Measurements from ENCODE around the gene ASGR2.

ASGR2 gene

DNA sequence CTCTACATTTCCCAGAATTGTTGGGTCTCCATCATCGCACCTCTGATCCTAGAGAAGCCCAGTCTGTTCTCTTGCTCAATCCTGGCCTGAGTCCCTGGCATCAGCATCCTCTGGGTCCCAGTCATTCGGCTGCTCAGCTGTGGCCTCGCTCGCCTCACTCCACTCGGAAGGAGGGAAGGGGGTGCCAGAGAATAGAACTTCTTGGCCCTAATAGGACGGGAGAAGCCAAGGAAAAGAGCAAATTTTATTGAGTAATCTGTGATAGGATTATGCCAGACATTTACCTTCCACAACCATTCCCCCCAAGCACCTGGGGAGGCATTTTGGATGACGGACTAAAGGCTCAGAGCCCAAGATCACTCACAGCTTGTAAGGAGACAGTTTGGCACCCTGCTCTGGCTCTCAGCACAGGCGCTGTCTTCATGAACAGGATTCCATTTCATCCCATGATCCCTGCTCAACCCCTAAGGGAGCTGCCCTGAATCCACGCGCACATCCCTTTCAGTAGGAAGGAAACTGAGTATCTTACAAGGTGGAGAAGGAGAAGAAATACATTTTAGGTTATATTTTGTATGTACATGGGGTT lies 34.1 kb downstream of the ASGR2 start:
- no peak overlapping the region for H3K4me3 ChIP-seq (ENCODE audit: low read depth in 1 of 2, low read length in 2 of 2)
- H2AFZ ChIP-seq (ENCODE audit: low read depth, low read length), result no peak overlapping the region
- no peaks in the 10 kb centered on the region for H3K36me3 ChIP-seq (ENCODE audit: insufficient read depth, low read length)
- H4K20me1 ChIP-seq (ENCODE audit: insufficient read depth, low read length), result no peaks in the 10 kb centered on the region
- no peak overlapping the region for H3K4me2 ChIP-seq (ENCODE audit: insufficient read depth, low read length)
- H3K9me3 ChIP-seq (ENCODE audit: insufficient read depth, low read length, severe bottlenecking), result no peaks in the 10 kb centered on the region
- ATAC-seq (ENCODE audit: insufficient read depth, low read depth), result no peak
- H3K4me1 ChIP-seq (ENCODE audit: insufficient read depth, low read length), result no peaks in the 10 kb centered on the region
- no peak overlapping the region for H3K9ac ChIP-seq (ENCODE audit: low read depth, low read length)
- H3K27me3 ChIP-seq (ENCODE audit: insufficient read depth, low read length, poor library complexity), result no peaks in the 10 kb centered on the region
- H3K27ac ChIP-seq (ENCODE audit: low read length), result no peak overlapping the region
- no peaks in the 10 kb centered on the region for H3K79me2 ChIP-seq (ENCODE audit: insufficient read depth, low read length)
- TF ChIP-seq, protein P1, sequence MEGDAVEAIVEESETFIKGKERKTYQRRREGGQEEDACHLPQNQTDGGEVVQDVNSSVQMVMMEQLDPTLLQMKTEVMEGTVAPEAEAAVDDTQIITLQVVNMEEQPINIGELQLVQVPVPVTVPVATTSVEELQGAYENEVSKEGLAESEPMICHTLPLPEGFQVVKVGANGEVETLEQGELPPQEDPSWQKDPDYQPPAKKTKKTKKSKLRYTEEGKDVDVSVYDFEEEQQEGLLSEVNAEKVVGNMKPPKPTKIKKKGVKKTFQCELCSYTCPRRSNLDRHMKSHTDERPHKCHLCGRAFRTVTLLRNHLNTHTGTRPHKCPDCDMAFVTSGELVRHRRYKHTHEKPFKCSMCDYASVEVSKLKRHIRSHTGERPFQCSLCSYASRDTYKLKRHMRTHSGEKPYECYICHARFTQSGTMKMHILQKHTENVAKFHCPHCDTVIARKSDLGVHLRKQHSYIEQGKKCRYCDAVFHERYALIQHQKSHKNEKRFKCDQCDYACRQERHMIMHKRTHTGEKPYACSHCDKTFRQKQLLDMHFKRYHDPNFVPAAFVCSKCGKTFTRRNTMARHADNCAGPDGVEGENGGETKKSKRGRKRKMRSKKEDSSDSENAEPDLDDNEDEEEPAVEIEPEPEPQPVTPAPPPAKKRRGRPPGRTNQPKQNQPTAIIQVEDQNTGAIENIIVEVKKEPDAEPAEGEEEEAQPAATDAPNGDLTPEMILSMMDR (IDR thresholded peaks at IDR 0.05; ENCODE audit: borderline replicate concordance, extremely low read depth, low read length, poor library complexity, severe bottlenecking), result no peak
- TF ChIP-seq EZH2 (IDR thresholded peaks at IDR 0.05; ENCODE audit: borderline replicate concordance, low read depth, low read length, severe bottlenecking), result no peak
- no peak for DNase-seq

DNA sequence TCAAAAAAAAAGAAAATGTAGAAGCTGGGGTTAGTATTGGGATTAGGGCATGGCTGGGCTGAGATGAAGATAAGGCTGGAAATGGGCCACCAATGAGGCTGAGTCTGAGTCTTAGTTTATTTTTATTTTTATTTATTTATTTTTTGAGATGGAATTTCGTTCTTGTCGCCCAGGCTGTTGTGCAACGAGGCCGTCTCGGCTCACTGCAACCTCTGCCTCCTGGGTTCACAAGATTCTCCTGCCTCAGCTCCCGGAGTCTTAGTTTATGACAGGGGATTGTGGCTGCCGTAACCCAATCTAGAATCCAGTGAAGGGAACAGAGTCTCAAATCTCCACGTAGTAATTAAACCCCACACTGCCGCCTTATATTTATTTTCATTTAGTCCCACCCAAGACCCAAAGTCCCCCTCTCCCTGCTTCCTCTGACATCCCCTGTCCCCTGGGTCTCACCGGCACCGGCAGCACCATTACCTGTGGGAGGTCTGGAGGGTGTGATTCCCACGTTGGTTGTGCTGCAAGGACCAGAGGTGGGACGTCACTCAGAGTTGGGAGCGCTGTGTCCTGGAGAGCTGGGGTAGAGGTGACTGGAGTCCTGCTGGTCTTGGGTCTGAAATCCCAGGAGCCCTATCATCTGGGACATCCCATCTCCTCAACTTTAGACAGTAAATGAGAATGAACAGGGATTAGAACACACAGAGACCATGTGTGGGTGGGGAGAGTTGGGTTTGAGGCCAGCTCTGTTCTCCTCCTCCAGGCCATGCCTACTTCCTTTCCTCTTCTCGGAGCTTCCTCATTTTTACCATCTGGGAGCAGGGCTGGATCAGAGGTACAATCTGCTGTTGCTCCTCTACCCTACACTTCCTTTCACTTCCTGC lies 34.8 kb downstream of the ASGR2 start, which contains the start of gene CLEC10A:
CLEC10A (minus strand) TSS at position 671 of the 875 bp plus-strand sequence. CDS start 1,439 bp downstream, outside the sequence.
- H3K4me2 ChIP-seq (ENCODE audit: insufficient read depth, low read length), result no peak within 1 kb of the TSS
- no peak within 1 kb of the TSS for H2AFZ ChIP-seq (ENCODE audit: low read depth, low read length)
- no peaks in the 10 kb centered on the region for H3K79me2 ChIP-seq (ENCODE audit: insufficient read depth, low read length)
- no peaks in the 10 kb centered on the region for H3K27me3 ChIP-seq (ENCODE audit: insufficient read depth, low read length, poor library complexity)
- H3K36me3 ChIP-seq (ENCODE audit: insufficient read depth, low read length), result no peaks in the 10 kb centered on the region
- no peaks in the 10 kb centered on the region for H3K4me1 ChIP-seq (ENCODE audit: insufficient read depth, low read length)
- no peak for TF ChIP-seq EZH2 (IDR thresholded peaks at IDR 0.05; ENCODE audit: borderline replicate concordance, low read depth, low read length, severe bottlenecking)
- TF ChIP-seq, protein P1 (IDR thresholded peaks at IDR 0.05; ENCODE audit: borderline replicate concordance, extremely low read depth, low read length, poor library complexity, severe bottlenecking), result no peak
- ATAC-seq (ENCODE audit: insufficient read depth, low read depth), result no peak
- H3K9me3 ChIP-seq (ENCODE audit: insufficient read depth, low read length, severe bottlenecking), result no peaks in the 10 kb centered on the region
- H3K27ac ChIP-seq (ENCODE audit: low read length), result no peak within 1 kb of the TSS
- no peak within 1 kb of the TSS for H3K9ac ChIP-seq (ENCODE audit: low read depth, low read length)
- H3K4me3 ChIP-seq (ENCODE audit: low read depth in 1 of 2, low read length in 2 of 2), result no peak within 1 kb of the TSS
- DNase-seq, result no peak
- no peaks in the 10 kb centered on the region for H4K20me1 ChIP-seq (ENCODE audit: insufficient read depth, low read length)

DNA sequence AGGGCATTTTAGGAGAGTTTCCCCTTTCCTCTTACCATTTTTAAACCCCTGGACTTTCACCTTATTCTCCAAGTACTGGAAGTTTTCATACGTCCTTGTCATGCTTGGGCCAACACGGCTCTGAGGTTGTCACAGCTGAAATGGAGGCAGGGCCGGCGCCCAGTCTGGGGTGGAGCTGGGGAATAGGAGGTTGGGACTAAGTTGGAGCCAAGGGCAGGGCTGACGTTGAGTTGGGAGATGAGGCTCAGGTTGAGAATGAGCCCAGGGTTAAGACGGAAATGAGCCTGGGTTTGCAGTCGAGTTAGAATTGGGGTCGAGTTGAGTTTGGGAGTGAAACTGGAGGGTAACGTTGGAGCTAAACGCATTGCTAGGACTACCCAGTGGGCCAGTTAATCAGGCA lies 35.9 kb downstream of the ASGR2 start:
- H2AFZ ChIP-seq (ENCODE audit: low read depth, low read length), result no peak overlapping the region
- H3K9me3 ChIP-seq (ENCODE audit: insufficient read depth, low read length, severe bottlenecking), result no peaks in the 10 kb centered on the region
- H3K4me2 ChIP-seq (ENCODE audit: insufficient read depth, low read length), result no peak overlapping the region
- ATAC-seq (ENCODE audit: insufficient read depth, low read depth) (no peak), DNase-seq (no peak)
- H3K27ac ChIP-seq (ENCODE audit: low read length), result no peak overlapping the region
- H4K20me1 ChIP-seq (ENCODE audit: insufficient read depth, low read length), result no peaks in the 10 kb centered on the region
- H3K9ac ChIP-seq (ENCODE audit: low read depth, low read length), result no peak overlapping the region
- no peaks in the 10 kb centered on the region for H3K36me3 ChIP-seq (ENCODE audit: insufficient read depth, low read length)
- H3K79me2 ChIP-seq (ENCODE audit: insufficient read depth, low read length), result no peaks in the 10 kb centered on the region
- H3K4me3 ChIP-seq (ENCODE audit: low read depth in 1 of 2, low read length in 2 of 2), result no peak overlapping the region
- no peaks in the 10 kb centered on the region for H3K4me1 ChIP-seq (ENCODE audit: insufficient read depth, low read length)
- H3K27me3 ChIP-seq (ENCODE audit: insufficient read depth, low read length, poor library complexity), result no peaks in the 10 kb centered on the region
- TF ChIP-seq, protein P1 (IDR thresholded peaks at IDR 0.05; ENCODE audit: borderline replicate concordance, extremely low read depth, low read length, poor library complexity, severe bottlenecking), result no peak
- no peak for TF ChIP-seq EZH2 (IDR thresholded peaks at IDR 0.05; ENCODE audit: borderline replicate concordance, low read depth, low read length, severe bottlenecking)
